Measurements from ENCODE around the gene ZNF862. TPM values are rescaled to one million over a fixed set of nuclear protein-coding genes. Genes with fewer than 3 reads are reported as not detected.
A peak's percentile ranks its signal among the peaks of the same experiment; 100 is the strongest.

The ZNF862 gene
- total and polyA plus RNA-seq, 10 of the 15 experiments (the other 5 are each of a cell fraction or from before 2014, with no cell fraction given), result 0.49 to 7.7 (median 3.5) TPM

- TF ChIP-seq, protein P1, sequence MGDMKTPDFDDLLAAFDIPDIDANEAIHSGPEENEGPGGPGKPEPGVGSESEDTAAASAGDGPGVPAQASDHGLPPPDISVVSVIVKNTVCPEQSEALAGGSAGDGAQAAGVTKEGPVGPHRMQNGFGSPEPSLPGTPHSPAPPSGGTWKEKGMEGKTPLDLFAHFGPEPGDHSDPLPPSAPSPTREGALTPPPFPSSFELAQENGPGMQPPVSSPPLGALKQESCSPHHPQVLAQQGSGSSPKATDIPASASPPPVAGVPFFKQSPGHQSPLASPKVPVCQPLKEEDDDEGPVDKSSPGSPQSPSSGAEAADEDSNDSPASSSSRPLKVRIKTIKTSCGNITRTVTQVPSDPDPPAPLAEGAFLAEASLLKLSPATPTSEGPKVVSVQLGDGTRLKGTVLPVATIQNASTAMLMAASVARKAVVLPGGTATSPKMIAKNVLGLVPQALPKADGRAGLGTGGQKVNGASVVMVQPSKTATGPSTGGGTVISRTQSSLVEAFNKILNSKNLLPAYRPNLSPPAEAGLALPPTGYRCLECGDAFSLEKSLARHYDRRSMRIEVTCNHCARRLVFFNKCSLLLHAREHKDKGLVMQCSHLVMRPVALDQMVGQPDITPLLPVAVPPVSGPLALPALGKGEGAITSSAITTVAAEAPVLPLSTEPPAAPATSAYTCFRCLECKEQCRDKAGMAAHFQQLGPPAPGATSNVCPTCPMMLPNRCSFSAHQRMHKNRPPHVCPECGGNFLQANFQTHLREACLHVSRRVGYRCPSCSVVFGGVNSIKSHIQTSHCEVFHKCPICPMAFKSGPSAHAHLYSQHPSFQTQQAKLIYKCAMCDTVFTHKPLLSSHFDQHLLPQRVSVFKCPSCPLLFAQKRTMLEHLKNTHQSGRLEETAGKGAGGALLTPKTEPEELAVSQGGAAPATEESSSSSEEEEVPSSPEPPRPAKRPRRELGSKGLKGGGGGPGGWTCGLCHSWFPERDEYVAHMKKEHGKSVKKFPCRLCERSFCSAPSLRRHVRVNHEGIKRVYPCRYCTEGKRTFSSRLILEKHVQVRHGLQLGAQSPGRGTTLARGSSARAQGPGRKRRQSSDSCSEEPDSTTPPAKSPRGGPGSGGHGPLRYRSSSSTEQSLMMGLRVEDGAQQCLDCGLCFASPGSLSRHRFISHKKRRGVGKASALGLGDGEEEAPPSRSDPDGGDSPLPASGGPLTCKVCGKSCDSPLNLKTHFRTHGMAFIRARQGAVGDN (IDR thresholded peaks at IDR 0.05), result no peak
- TF ChIP-seq, protein P2, sequence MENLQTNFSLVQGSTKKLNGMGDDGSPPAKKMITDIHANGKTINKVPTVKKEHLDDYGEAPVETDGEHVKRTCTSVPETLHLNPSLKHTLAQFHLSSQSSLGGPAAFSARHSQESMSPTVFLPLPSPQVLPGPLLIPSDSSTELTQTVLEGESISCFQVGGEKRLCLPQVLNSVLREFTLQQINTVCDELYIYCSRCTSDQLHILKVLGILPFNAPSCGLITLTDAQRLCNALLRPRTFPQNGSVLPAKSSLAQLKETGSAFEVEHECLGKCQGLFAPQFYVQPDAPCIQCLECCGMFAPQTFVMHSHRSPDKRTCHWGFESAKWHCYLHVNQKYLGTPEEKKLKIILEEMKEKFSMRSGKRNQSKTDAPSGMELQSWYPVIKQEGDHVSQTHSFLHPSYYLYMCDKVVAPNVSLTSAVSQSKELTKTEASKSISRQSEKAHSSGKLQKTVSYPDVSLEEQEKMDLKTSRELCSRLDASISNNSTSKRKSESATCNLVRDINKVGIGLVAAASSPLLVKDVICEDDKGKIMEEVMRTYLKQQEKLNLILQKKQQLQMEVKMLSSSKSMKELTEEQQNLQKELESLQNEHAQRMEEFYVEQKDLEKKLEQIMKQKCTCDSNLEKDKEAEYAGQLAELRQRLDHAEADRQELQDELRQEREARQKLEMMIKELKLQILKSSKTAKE (IDR thresholded peaks at IDR 0.05; ENCODE audit: low read depth, poor library complexity, severe bottlenecking), result no peak
- TF ChIP-seq GATAD2B (conservative IDR thresholded peaks at IDR 0.05; ENCODE audit: low read depth), result no peak; the same call in none of the 2 replicates
- TF ChIP-seq BHLHE40 (IDR thresholded peaks at IDR 0.05; ENCODE audit: borderline replicate concordance in 1 of 2, low read depth in 2 of 2, low read length in 1 of 2), result peak in 1 of 2 experiments; percentile 8; a peak in 1 of 4 replicates
- TF ChIP-seq CEBPB (IDR thresholded peaks at IDR 0.05; ENCODE audit: borderline replicate concordance in 1 of 2, low read depth in 2 of 2, low read length in 2 of 2), result no peak
- no peak for TF ChIP-seq ATF7 (IDR thresholded peaks at IDR 0.05; ENCODE audit: low read depth)
- peak; percentile 39 for TF ChIP-seq KLF5 (IDR thresholded peaks at IDR 0.05; ENCODE audit: partially characterized antibody)
- no peak for TF ChIP-seq KAT2A (conservative IDR thresholded peaks at IDR 0.05; ENCODE audit: control insufficient read depth, low read depth, low read length)
- TF ChIP-seq RELA (IDR thresholded peaks at IDR 0.05; ENCODE audit: borderline replicate concordance, partially characterized antibody), result no peak
- TF ChIP-seq ETV6 (conservative IDR thresholded peaks at IDR 0.05 in 1 of 2, IDR thresholded peaks at IDR 0.05 in 1 of 2; ENCODE audit: borderline replicate concordance in 1 of 2, low read depth in 1 of 2), result no peak
- TF ChIP-seq POU2F2 (IDR thresholded peaks at IDR 0.05; ENCODE audit: borderline replicate concordance, low read depth, low read length), result no peak
- no peak for TF ChIP-seq NR2C1 (IDR thresholded peaks at IDR 0.05)
- TF ChIP-seq RELB (IDR thresholded peaks at IDR 0.05; ENCODE audit: low read depth), result no peak
- TF ChIP-seq, protein P3, sequence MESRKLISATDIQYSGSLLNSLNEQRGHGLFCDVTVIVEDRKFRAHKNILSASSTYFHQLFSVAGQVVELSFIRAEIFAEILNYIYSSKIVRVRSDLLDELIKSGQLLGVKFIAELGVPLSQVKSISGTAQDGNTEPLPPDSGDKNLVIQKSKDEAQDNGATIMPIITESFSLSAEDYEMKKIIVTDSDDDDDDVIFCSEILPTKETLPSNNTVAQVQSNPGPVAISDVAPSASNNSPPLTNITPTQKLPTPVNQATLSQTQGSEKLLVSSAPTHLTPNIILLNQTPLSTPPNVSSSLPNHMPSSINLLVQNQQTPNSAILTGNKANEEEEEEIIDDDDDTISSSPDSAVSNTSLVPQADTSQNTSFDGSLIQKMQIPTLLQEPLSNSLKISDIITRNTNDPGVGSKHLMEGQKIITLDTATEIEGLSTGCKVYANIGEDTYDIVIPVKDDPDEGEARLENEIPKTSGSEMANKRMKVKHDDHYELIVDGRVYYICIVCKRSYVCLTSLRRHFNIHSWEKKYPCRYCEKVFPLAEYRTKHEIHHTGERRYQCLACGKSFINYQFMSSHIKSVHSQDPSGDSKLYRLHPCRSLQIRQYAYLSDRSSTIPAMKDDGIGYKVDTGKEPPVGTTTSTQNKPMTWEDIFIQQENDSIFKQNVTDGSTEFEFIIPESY (IDR thresholded peaks at IDR 0.05), result no peak
- no peak for TF ChIP-seq JUNB (IDR thresholded peaks at IDR 0.05)
- TF ChIP-seq EZH2 (IDR thresholded peaks at IDR 0.05; ENCODE audit: borderline replicate concordance, control insufficient read depth, low read depth, low read length), result no peak
- no peak for TF ChIP-seq TAF1 (IDR thresholded peaks at IDR 0.05; ENCODE audit: borderline replicate concordance, low read depth, low read length)
- no peak for TF ChIP-seq SUPT20H (IDR thresholded peaks at IDR 0.05; ENCODE audit: borderline replicate concordance, control insufficient read depth, low read depth, low read length)
Measured at GRCh38 chr7:149873074-149873969, 35.1 kb downstream of the ZNF862 start, which contains the start of gene ATP6V0E2 (continued).

All from GM12878 (cell line).